HG02973 (cell line): ENCODE measurements around the gene FAM107B.
"Not testable (repeated sequence)": the region's sequence is repeated elsewhere in the genome, so short reads cannot be mapped to it uniquely, and the experiment has no call there.

Experiments
- ATAC-seq: cut with Tn5 transposase; IDR thresholded peaks from one replicate; pipeline ENCODE4 v1.9.1; 2021; ENCODE audit warnings: moderate library complexity; ENCODE audit not compliant: unreplicated experiment

Gene FAM107B

DNA sequence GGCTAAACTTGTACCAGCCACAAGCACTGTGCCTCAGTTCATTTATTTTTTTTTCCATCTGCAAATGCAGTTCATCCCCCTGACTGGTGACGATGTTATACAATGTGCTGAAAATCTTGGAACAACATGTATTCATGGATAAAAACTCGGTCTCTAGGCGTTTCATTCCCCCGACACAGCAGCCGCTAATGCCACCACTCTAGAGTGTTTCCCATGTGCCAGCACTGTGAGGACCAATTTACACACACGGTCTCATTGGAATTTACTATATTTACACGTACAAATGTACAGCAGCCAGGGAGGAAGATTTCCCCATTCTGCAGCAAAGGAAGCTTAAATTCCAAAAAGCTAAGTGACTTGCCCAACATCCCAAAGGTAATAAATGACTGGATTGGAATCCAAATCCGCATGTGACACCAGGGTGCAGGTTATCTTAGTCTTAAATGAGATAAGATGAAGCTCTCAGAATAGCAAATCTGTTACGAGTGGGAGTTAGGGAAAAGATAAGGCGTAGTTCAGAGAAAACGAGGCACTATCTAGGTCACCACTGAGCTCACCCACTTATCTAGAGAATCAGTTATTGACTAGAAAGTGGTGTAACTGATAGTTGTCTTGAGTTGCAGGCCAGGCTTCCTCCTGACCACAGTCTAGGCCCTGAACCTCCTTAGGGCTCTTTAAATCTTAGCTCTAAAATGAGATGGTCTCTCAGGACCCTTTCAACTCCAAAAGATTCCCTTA is 36.7 kb downstream of the FAM107B start:
- ATAC-seq: no peak

DNA sequence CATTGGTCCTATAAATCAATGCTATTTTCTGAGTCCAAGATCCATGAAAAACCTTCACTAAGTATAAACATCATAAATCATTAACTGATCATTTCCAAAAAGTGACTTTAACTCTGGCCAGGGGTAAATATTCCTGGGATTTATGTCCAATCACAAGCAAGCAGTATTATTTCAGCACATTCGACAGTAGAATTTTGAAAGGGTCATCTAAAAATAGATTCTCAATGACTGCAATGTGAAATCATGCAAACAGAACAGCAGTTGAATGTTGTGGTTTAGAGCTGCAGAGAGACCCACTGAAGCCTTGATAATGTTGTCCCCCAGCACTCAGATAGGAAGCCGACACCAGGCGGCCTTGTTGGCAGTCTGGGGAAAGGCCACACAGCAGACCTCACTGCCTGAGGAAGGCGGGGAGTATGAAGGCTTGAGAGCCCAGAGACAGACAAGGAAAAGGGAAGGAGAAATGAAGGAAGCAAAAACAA is 38.1 kb downstream of the FAM107B start:
- ATAC-seq: no peak

DNA sequence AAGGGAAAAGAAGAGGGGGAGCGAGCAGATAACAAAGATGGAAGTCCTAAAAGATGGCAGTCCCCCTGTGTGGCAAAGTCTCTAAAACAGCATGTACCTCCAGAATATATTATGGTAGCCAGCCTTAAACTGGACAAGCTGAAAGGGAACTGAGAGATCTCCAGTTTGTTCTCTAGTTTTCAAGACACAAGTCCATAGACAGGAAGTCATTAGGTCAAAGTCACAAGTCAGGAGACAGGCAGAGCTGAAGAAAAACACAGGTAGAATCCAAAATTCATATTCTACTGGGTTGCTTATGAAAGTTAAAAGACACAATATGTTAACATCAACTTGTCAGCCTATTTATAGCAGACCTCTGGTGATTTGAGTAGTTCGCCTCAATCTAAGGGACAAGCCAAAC is 38.7 kb downstream of the FAM107B start:
- no peak for ATAC-seq

- ATAC-seq: no peak
Measured at GRCh38 chr10:14731875-14732512, 42.7 kb downstream of the FAM107B start.

GRCh38 chr10:14728346-14728745 is 46.4 kb downstream of the FAM107B start:
- ATAC-seq: no peak

DNA sequence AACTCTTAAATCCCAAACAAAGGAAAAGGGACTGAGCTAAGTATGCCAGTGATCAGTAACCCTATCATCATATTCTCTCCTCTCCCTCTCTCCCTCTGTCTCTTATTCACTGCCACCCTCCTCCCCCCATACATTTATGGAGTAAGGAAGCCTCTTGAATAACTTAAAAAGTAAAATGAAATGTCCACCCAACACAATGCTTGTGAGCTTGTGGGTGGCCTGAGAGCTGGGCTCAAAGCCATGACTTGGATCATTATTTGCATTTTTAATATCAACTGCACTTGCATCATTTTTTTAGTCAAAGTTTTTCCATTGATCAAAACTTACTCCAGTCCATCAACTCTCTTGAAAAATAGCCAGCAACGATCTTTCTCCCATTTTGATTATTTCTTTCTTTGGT is 46.8 kb downstream of the FAM107B start:
- no peak for ATAC-seq

DNA sequence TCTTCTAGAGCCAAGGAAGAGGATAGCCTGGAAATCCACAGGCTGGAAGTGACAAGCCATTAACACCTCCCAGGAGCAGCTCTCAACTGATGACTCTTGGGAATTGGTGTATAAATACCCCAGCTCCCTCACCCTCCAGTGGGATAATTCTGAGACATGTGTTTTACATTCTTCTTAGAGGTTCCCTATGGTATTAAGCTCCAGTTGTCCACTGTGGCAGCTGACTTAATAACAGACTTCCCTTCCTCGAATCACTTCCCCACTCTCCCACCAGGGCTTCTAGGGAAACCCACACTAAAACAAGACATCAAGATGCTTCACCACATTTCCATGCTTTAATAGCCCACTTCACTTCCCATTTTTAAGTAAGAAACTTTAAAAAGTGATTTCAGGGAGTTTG is 47.2 kb downstream of the FAM107B start:
- ATAC-seq: no peak

DNA sequence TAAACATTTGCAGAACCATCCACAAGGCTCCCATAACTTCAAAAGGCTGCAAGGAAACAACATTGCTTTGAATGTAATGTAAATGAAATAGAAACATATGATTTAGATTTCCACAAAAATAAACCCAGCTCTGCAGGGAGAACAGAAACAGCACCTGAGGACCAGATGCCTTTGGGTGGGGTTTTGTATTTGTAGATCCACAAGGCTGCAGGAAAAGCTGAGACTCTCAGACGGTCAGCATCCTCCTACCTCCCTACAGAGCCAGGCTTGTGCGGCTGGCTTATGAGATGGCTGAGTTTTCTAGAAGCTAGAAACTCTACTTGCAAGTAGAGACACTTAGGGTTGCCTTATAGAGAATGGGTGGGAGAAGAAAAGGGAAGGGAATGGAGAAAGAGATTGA is 49.8 kb downstream of the FAM107B start:
- no peak for ATAC-seq

- ATAC-seq: no peak
Measured at GRCh38 chr10:14723052-14723689, 51.5 kb downstream of the FAM107B start.

GRCh38 chr10:14717552-14717951 is 57.1 kb downstream of the FAM107B start:
- no peak for ATAC-seq

DNA sequence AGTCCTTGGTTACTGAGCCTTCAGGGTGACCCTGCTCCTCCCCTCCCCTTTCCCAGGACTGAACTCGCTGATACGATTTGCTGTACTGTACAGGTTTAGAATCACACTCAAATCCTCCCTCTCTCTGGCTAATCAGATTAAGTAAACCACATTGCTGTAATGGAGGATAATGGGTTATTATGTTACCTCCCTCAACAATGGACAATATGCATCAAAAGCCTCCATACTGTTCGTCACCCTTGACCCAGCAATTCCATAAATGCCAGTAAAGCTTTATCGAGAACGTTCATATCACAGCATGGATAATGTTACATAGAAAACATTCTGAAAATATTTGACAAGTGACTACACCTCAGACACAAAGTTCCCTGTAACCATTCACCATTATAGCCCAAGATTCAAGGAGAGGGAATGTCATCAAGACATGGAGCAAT is 61.7 kb downstream of the FAM107B start:
- ATAC-seq: no peak

DNA sequence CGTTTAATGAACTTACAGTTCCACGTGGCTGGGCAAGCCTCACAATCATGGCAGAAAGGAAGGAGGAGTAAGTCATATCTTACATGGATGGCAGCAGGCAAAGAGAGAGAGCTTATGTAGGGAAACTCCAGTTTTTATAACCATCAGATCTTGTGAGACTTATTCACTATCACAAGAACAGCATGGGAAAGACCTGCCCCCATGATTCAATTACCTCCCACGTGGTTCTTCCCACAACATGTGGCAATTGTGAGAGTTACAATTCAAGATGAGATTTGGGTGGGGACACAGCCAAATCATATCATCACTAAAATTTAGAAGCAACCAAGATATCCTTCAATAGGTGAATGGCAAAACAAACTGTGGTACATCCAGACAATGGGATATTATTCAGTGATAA is 65.4 kb downstream of the FAM107B start:
- ATAC-seq: not testable (repeated sequence)

GRCh38 chr10:14707481-14707880 is 67.2 kb downstream of the FAM107B start:
- no peak for ATAC-seq

GRCh38 chr10:14705548-14706230 is 69.0 kb downstream of the FAM107B start:
- ATAC-seq: no peak

DNA sequence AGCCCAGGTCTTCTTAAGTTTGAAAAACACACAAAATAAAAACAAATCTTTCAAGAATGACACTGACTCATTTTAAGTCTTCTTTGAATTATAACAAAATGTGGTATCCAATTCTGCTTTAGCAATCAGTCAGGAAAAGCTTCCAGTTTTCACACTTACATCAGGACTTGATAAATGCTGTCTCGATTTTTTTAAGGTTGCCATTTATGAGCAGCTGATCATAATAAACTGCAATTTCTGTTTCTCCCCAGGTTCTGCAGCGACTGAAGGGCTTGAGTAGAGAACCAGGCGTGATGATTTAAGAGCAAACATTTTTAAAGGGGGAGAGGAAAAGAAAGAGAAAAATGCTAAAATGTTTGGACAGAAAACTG is 71.1 kb downstream of the FAM107B start:
- ATAC-seq: no peak

- no peak for ATAC-seq
Measured at GRCh38 chr10:14701466-14701865, 73.2 kb downstream of the FAM107B start.

GRCh38 chr10:14700546-14700945 is 74.2 kb downstream of the FAM107B start:
- ATAC-seq: no peak

DNA sequence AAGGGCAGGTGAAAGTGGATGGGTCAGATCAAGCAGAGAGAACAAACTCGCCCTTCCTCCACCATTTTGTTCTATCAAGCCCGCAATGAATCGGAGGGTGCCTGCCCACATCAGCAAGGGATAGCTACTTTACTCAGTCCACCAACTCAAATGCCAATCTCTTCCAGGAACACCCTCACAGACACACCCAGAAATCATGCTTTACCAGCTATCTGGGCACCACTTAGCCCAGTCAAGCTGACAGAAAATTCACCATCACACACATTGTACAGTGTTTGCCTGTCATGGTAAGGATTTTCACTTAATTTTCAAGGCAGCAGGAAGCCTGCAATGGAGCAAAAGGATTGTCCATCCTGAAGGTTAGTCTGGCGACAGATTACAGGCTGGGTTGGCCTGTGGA is 75.2 kb downstream of the FAM107B start:
- ATAC-seq: no peak

DNA sequence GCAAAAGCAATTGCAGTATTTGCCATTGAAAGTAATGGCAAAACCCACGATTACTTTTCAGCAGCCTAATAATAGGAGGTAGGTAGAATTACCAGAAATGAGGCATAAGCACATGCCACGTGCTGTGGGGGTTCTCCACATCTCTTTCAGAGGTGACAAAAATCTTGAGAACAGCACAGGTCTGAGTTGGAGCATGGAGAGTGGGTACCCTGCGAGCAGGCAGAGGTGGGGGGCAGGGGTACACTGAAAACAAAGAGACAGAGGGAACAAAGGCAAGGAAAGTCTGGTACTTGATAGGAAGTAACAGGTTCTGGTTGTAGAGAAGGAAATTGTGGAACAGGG is 75.9 kb downstream of the FAM107B start:
- ATAC-seq: no peak

- ATAC-seq: no peak
Measured at GRCh38 chr10:14698111-14698828, 76.4 kb downstream of the FAM107B start.

GRCh38 chr10:14697281-14697680 is 77.4 kb downstream of the FAM107B start:
- no peak for ATAC-seq
